CD4-positive, alpha-beta memory T cell (primary cell): Measurements from ENCODE around the gene NELFB. TPM values are rescaled to one million over a fixed set of nuclear protein-coding genes. Genes with fewer than 3 reads are reported as not detected.

Source experiments
- CTCF ChIA-PET: fragments of 350-600 bp; sonication (Branson Sonifier 250); formaldehyde crosslinking; loops from one replicate; lab custom pipeline; 2021; ENCODE audit warnings: inconsistent platforms; ENCODE audit not compliant: partially characterized antibody; lab: Charles Lee
- POLR2A ChIA-PET: fragments of 350-600 bp; sonication (Branson Sonifier 250); formaldehyde crosslinking; loops from one replicate; lab custom pipeline; 2021; ENCODE audit not compliant: partially characterized antibody; lab: Charles Lee
- DNase-seq, 5 donors: peaks; one replicate each; pipeline versions ENCODE4 v3.0.0 to v3.0.0-alpha.2; 2020 to 2022; ENCODE audit warnings: mixed read lengths in 1 of 5
- H3K27ac ChIP-seq: one replicate; pipeline ENCODE4 v1.7.0; 2013; ENCODE audit warnings: low read depth, low read length
- H3K27me3 ChIP-seq: 2 replicates; pipeline ENCODE4 v1.7.0; 2013; ENCODE audit warnings: mild to moderate bottlenecking, low read length, moderate library complexity; ENCODE audit not compliant: insufficient read depth
- H3K36me3 ChIP-seq: 2 replicates; pipeline ENCODE4 v1.7.0; 2013; ENCODE audit warnings: mild to moderate bottlenecking, low read length, moderate library complexity; ENCODE audit not compliant: insufficient read depth
- H3K4me1 ChIP-seq: 2 replicates; pipeline ENCODE4 v1.7.0; 2013; ENCODE audit warnings: mild to moderate bottlenecking, low read length, moderate library complexity; ENCODE audit not compliant: insufficient read depth
- H3K4me3 ChIP-seq, 2 donors: one replicate each; pipeline ENCODE4 v1.7.0; 2013; ENCODE audit warnings: low read length in 2 of 2, mild to moderate bottlenecking in 1 of 2
- H3K9me3 ChIP-seq, 2 donors: one replicate each; pipeline ENCODE4 v1.7.0; 2013; ENCODE audit warnings: low read length in 2 of 2, control low read depth in 1 of 2; ENCODE audit not compliant: control insufficient read depth in 1 of 2
- H3K27ac Mint-ChIP-seq, 7 donors: one replicate each; pipeline ENCODE4 v1.8.0; 2020 to 2021; ENCODE audit warnings: mixed read lengths in 7 of 7, mild to moderate bottlenecking in 6 of 7, inconsistent platforms in 3 of 7, moderate library complexity in 3 of 7
- H3K27me3 Mint-ChIP-seq, 2 donors: one replicate each; pipeline ENCODE4 v1.8.0; 2020 to 2021; ENCODE audit warnings: mixed read lengths in 2 of 2
- H3K36me3 Mint-ChIP-seq, 2 donors: one replicate each; pipeline ENCODE4 v1.8.0; 2020 to 2021; ENCODE audit warnings: mixed read lengths in 2 of 2, inconsistent platforms in 1 of 2, mild to moderate bottlenecking in 1 of 2
- H3K4me1 Mint-ChIP-seq, 4 donors: one replicate each; pipeline ENCODE4 v1.8.0; 2020 to 2021; ENCODE audit warnings: mixed read lengths in 4 of 4, mild to moderate bottlenecking in 1 of 4
- H3K4me3 Mint-ChIP-seq, 8 donors: one replicate each; pipeline ENCODE4 v1.8.0; 2020 to 2021; ENCODE audit warnings: mixed read lengths in 8 of 8, mild to moderate bottlenecking in 7 of 8, moderate library complexity in 6 of 8, inconsistent platforms in 3 of 8
- H3K9me3 Mint-ChIP-seq, 8 donors: one replicate each; pipeline ENCODE4 v1.8.0; 2020 to 2021; ENCODE audit warnings: mixed read lengths in 8 of 8, mild to moderate bottlenecking in 5 of 8, inconsistent platforms in 3 of 8, moderate library complexity in 1 of 8
- intact Hi-C: fragments of 100-400 bp; cut with micrococcal nuclease; formaldehyde crosslinking; loops from one replicate; pipeline ENCODE4 v1.15.1; 2023
- polyA plus RNA-seq, 2 donors: library from polyadenylated mRNA; unstranded; fragments of 300-500 nt; fragmentation: Illumina TruSeq; gene quantifications; one replicate each; pipeline ENCODE4 v1.2.3, GENCODE V29; 2021
- total RNA-seq, 2 experiments: library from RNA; stranded (reverse); gene quantifications; one replicate each; pipeline ENCODE4 v1.2.3, GENCODE V29; 2021

Gene NELFB
- total and polyA plus RNA-seq, 4 experiments from 2014 or later = 28.3 to 44.9 (median 36.5) TPM

DNA sequence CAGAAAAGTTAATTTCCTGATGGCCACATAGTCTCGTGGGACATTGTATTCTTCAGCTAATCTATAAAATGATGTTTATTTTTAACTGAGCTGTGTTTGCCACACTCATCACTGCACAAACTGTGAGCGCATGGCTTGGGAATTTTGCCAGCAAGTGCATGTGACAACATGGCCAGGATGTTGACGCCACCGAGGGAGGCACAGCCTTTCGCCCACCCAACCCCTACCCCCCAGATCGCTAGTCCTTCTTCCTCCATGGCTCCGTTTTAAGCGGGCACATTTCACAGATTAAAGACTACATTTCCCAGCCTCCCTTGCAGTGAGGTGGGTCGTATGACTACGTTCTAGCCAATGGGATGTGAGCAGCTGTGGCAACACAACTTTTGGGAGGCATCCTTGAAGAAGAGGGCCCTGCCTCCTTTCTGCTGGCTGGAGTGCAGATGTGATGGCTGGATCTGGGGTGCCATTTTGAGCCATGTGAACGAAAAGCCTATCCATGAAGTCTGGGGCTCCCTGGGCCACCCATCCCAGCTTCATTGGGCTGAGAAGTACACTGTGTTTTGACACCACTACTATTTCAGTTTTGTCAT, 39.1 kb downstream of the NELFB start:
- peaks cover 17 to 22% of the 10 kb centered on the region in 2 donors for H3K27me3 Mint-ChIP-seq
- no peak for DNase-seq

DNA sequence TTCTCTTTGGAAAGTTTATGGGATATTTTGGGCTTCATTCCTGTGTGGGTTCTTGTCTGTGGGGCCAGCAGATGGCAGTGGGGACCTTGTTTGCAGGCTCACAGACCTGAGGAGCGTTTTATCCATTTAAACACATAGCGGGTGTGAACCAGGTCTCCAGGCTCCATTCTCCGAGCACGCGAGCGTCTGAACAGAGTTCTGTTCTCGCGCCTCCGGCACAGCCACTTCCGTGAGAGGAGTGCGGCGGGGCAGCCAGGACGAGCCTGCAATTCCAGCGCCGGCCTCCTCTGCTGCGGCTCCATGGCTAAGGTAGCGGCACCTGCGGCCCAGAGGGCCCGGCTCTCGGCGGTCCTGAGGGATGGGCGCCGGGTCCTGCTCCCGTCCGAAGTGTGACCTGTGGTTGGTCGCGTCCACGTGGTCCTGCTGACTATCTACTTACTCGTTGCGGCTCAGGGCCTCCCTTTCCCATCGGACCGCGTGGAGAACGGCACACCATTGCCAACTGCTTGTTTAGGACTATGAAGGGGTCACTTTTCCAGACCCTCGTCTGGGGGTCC, 39.6 kb downstream of the NELFB start:
- Histone ChIP-seq H3K9me3 (no peaks in the 10 kb centered on the region), H3K4me1 (peaks cover 6% of the 10 kb centered on the region), H3K4me3 (no peak overlapping the region), H3K36me3 (no peaks in the 10 kb centered on the region), H3K27me3 (peaks cover 21% of the 10 kb centered on the region), H3K27ac (no peak overlapping the region)
- Mint-ChIP-seq H3K36me3 (no peaks in the 10 kb centered on the region), H3K4me3 (peak overlapping the region in 6 of 8 donors; percentile 29 to 65 (median 38)), H3K27me3 (peaks cover 18 to 23% of the 10 kb centered on the region in 2 donors), H3K4me1 (peaks cover 0 to 3% (median 3%) of the 10 kb centered on the region in 4 donors), H3K27ac (peak overlapping the region in 2 of 7 donors; percentile 21 to 41), H3K9me3 (peaks cover 0 to 2% (median 0%) of the 10 kb centered on the region in 8 donors)
- intact Hi-C loops = no loop called here
- ChIA-PET CTCF (interaction anchor here (1.3 to 1.5 kb wide), 2 partner anchors 150 to 233 kb away, joined by 3 to 4 read pairs; no protein-coding TSS in a partner anchor), POLR2A (no interaction called here)
- no peak for DNase-seq

More for the DNA sequence above, 39.1 kb downstream of the NELFB start:
- CTCF ChIA-PET = interaction anchor here (1.3 to 1.5 kb wide), 2 partner anchors 150 to 234 kb away, joined by 3 to 4 read pairs; no protein-coding TSS in a partner anchor
- H3K36me3 ChIP-seq = no peaks in the 10 kb centered on the region
- POLR2A ChIA-PET = no interaction called here
- peaks cover 0 to 2% (median 0%) of the 10 kb centered on the region in 8 donors for H3K9me3 Mint-ChIP-seq
- no peaks in the 10 kb centered on the region for H3K36me3 Mint-ChIP-seq
- peak overlapping the region in 2 of 7 donors; percentile 21 to 41 for H3K27ac Mint-ChIP-seq
- H3K4me1 ChIP-seq = peaks cover 6% of the 10 kb centered on the region
- no peak overlapping the region for H3K27ac ChIP-seq
- peak overlapping the region in 7 of 8 donors; percentile 15 to 69 (median 36) for H3K4me3 Mint-ChIP-seq
- H3K4me1 Mint-ChIP-seq = peaks cover 0 to 3% (median 3%) of the 10 kb centered on the region in 4 donors
- intact Hi-C loops = no loop called here
- H3K9me3 ChIP-seq = no peaks in the 10 kb centered on the region
- H3K27me3 ChIP-seq = peaks cover 18% of the 10 kb centered on the region
- H3K4me3 ChIP-seq = no peak overlapping the region

DNA sequence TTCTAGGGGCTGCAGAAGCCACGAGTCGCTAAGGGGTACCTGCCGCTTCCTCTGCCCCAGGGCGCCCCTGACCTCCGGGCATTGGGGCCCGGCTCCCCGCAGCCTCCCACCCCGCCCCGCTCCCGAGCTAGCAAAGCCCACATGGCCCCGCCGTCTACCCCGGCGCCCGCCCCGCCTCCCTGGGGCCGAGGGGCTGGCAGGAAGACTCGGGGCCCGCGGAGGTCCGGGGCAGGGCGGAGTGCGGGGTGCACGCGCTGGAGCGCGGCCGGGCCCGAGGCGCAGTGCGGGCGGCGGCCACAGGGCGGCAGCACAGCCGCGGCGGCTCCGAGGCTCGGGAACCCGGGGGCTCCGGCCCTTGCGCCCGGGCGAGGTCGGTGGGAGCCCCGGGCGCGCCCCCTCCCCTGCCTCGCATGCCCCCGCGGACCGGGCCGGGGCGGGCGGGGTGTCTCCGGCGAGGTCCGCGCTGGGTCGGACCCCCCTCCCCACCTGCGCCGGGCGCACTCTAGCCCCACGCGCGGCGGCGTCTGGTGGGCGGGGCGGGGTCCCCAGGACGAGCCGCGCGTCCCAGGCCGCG, 40.2 kb downstream of the NELFB start:
- H3K9me3 Mint-ChIP-seq = peaks cover 0 to 2% (median 0%) of the 10 kb centered on the region in 8 donors
- Histone ChIP-seq H3K9me3 (no peaks in the 10 kb centered on the region), H3K27ac (no peak overlapping the region), H3K4me3 (no peak overlapping the region), H3K4me1 (peaks cover 10% of the 10 kb centered on the region), H3K27me3 (peaks cover 26% of the 10 kb centered on the region), H3K36me3 (no peaks in the 10 kb centered on the region)
- peak overlapping the region in 3 of 8 donors; percentile 12 to 55 (median 29) for H3K4me3 Mint-ChIP-seq
- no peak overlapping the region for H3K27ac Mint-ChIP-seq
- POLR2A ChIA-PET = no interaction called here
- peaks cover 20 to 24% of the 10 kb centered on the region in 2 donors for H3K27me3 Mint-ChIP-seq
- CTCF ChIA-PET = interaction anchor here (1.6 kb wide), 1 partner anchor 8 kb away, joined by 5 read pairs; no protein-coding TSS in a partner anchor
- peaks cover 0 to 3% (median 3%) of the 10 kb centered on the region in 4 donors for H3K4me1 Mint-ChIP-seq
- H3K36me3 Mint-ChIP-seq = no peaks in the 10 kb centered on the region
- DNase-seq = peak in 4 of 5 donors; percentile 40 to 49 (median 44)
- intact Hi-C loops = no loop called here

GRCh38 chr9:137295849-137296669, 40.9 kb downstream of the NELFB start:
- Mint-ChIP-seq H3K9me3 (peaks cover 0 to 2% (median 0%) of the 10 kb centered on the region in 8 donors), H3K36me3 (no peaks in the 10 kb centered on the region), H3K4me1 (peaks cover 4 to 8% (median 5%) of the 10 kb centered on the region in 4 donors), H3K4me3 (peak overlapping the region; percentile 10 to 83 (median 68)), H3K27ac (peak overlapping the region in 1 of 7 donors; percentile 42), H3K27me3 (peaks cover 23 to 24% of the 10 kb centered on the region in 2 donors)
- Histone ChIP-seq H3K9me3 (no peaks in the 10 kb centered on the region), H3K4me3 (no peak overlapping the region), H3K27me3 (peaks cover 26% of the 10 kb centered on the region), H3K4me1 (peaks cover 17% of the 10 kb centered on the region), H3K27ac (no peak overlapping the region), H3K36me3 (no peaks in the 10 kb centered on the region)
- ChIA-PET POLR2A (no interaction called here), CTCF (interaction anchor here (0.9 to 1.6 kb wide), 3 partner anchors 9 to 149 kb away, joined by 3 to 5 read pairs (median 4); no protein-coding TSS in a partner anchor)
- intact Hi-C loops = no loop called here
- no peak for DNase-seq

DNA sequence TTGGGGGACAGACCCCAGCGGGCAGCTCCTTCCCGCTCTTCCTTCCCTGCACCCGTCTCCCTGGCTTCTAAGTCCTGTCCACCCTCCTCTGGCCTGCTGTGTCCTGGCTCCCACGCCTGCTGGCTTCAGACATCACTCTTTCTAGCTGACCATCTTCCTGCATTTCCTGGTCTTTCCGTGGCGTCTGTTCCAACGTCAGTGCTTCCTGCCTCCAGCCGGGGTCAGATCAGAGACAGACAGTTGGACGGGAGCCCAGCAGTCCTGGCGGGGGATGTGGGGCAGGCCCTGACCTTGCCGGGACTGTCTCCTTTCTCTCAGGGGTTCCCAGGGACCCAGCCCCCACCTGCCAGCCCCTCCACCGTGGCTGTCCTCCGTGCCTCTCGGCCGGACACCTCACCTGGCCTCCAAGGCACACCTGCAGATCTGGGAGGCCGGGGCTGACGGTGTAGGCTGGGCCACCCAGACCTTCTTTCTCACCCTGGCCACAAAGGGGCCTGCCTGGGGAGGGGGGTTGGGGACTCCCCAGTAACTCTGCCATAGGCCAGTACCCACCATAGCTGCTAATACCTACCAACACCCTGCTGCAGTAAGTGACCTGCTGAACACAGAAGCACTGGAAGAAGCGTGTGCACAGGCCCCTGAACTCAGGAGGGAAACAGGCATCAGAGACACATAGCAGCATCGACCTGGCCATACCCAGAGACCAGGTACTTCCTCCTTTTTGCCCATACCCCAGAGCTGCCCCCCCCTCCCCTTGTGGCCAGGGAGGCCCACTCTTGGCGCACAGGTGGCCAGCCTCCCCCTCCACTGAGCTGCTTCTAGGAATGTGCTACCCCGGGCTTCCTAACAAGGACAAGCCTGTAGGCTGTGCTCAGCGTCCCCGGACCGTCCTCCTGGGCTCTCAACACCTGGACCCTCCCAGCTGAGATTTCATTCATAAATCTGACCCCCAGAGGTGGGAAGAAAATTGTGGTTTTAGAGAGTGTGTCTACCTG, 41.8 kb downstream of the NELFB start:
- H3K9me3 ChIP-seq = no peaks in the 10 kb centered on the region
- H3K4me1 ChIP-seq = peaks cover 17% of the 10 kb centered on the region
- Mint-ChIP-seq H3K27me3 (peaks cover 23 to 24% of the 10 kb centered on the region in 2 donors), H3K4me3 (peak overlapping the region; percentile 10 to 83 (median 68)), H3K27ac (peak overlapping the region in 1 of 7 donors; percentile 42), H3K36me3 (no peaks in the 10 kb centered on the region), H3K4me1 (peaks cover 4 to 11% (median 5%) of the 10 kb centered on the region in 4 donors), H3K9me3 (peaks cover 0 to 2% (median 0%) of the 10 kb centered on the region in 8 donors)
- DNase-seq = no peak
- intact Hi-C loops = no loop called here
- CTCF ChIA-PET = interaction anchor here (0.9 to 1.6 kb wide), 3 partner anchors 9 to 148 kb away, joined by 3 to 5 read pairs (median 4); no protein-coding TSS in a partner anchor
- peaks cover 26% of the 10 kb centered on the region for H3K27me3 ChIP-seq
- H3K4me3 ChIP-seq = no peak overlapping the region
- H3K36me3 ChIP-seq = no peaks in the 10 kb centered on the region
- H3K27ac ChIP-seq = no peak overlapping the region
- POLR2A ChIA-PET = no interaction called here

DNA sequence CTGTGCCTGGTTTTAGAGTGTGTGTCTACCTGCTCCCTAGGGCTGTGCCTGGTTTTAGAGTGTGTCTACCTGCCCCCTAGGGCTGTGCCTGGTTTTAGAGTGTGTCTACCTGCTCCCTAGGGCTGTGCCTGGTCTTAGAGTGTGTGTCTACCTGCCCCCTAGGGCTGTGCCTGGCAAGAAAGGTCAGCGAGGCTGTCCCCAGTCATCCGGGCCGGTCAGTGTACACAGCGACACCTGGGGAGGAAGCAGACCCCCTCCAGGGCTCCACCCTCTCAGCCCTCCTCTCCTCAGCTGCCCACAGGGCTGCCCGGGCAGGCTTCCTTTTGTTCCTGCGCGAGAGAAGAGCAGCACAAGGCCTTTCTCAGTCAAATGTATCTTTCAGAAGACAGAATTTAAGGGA, 42.8 kb downstream of the NELFB start:
- no peaks in the 10 kb centered on the region for H3K36me3 Mint-ChIP-seq
- no peak overlapping the region for H3K4me3 ChIP-seq
- ChIA-PET CTCF (no interaction called here), POLR2A (no interaction called here)
- no peak overlapping the region for H3K27ac ChIP-seq
- H3K36me3 ChIP-seq = no peaks in the 10 kb centered on the region
- H3K9me3 ChIP-seq = no peaks in the 10 kb centered on the region
- peaks cover 20 to 23% of the 10 kb centered on the region in 2 donors for H3K27me3 Mint-ChIP-seq
- intact Hi-C loops = no loop called here
- H3K4me1 ChIP-seq = peaks cover 17% of the 10 kb centered on the region
- H3K9me3 Mint-ChIP-seq = peaks cover 0 to 2% (median 0%) of the 10 kb centered on the region in 8 donors
- peaks cover 26% of the 10 kb centered on the region for H3K27me3 ChIP-seq
- H3K27ac Mint-ChIP-seq = no peak overlapping the region
- H3K4me1 Mint-ChIP-seq = peaks cover 4 to 11% (median 5%) of the 10 kb centered on the region in 4 donors
- no peak for DNase-seq
- H3K4me3 Mint-ChIP-seq = peak overlapping the region in 1 of 8 donors; percentile 35
